NCI-H2081 treated with DMSO at 0.1 percent for 48 hours (cell line): ENCODE data around the gene PSMD14.
"Not testable (repeated sequence)": the region's sequence is repeated elsewhere in the genome, so short reads cannot be mapped to it uniquely, and the experiment has no call there.

Experiments used
- DNase-seq: peaks from one replicate; lab custom pipeline; 2025; lab: John Stamatoyannopoulos, UW

Gene PSMD14

GRCh38 chr2:161308178-161308955, at the start of gene PSMD14:
Gene PSMD14 (plus strand): TSS chr2:161308425. CDS start chr2:161318826, 10,401 bp downstream.
- DNase-seq = peak; percentile 83

- DNase-seq = no peak
Observed at GRCh38 chr2:161265874-161266273, 42.4 kb upstream of the PSMD14 start.

- DNase-seq = no peak
Observed at GRCh38 chr2:161269111-161269510, 39.1 kb upstream of the PSMD14 start.

GRCh38 chr2:161273038-161273760, 35.0 kb upstream of the PSMD14 start:
- DNase-seq = peak; percentile 16

- not testable (repeated sequence) for DNase-seq
Observed at GRCh38 chr2:161278564-161279229, 29.5 kb upstream of the PSMD14 start.

GRCh38 chr2:161279230-161279815, 28.9 kb upstream of the PSMD14 start:
- DNase-seq = not testable (repeated sequence)

GRCh38 chr2:161280906-161281323, 27.3 kb upstream of the PSMD14 start:
- not testable (repeated sequence) for DNase-seq

GRCh38 chr2:161281615-161282310, 26.5 kb upstream of the PSMD14 start:
- DNase-seq = not testable (repeated sequence)

- DNase-seq = not testable (repeated sequence)
Observed at GRCh38 chr2:161282311-161282644, 25.9 kb upstream of the PSMD14 start.

- DNase-seq = no peak
Observed at GRCh38 chr2:161283926-161284325, 24.3 kb upstream of the PSMD14 start.

- DNase-seq = no peak
Observed at GRCh38 chr2:161303535-161304050, 4.6 kb upstream of the PSMD14 start.

- no peak for DNase-seq
Observed at GRCh38 chr2:161306919-161307318, 1.3 kb upstream of the PSMD14 start.

- DNase-seq = no peak
Observed at GRCh38 chr2:161307676-161308075, 549 bp upstream of the PSMD14 start.

- no peak for DNase-seq
Observed at GRCh38 chr2:161312996-161313395, 4.8 kb downstream of the PSMD14 start.

- DNase-seq = no peak
Observed at GRCh38 chr2:161315380-161315779, 7.2 kb downstream of the PSMD14 start.

GRCh38 chr2:161316701-161317100, 8.5 kb downstream of the PSMD14 start:
- no peak for DNase-seq

- no peak for DNase-seq
Observed at GRCh38 chr2:161321944-161322648, 13.9 kb downstream of the PSMD14 start.

- DNase-seq = no peak
Observed at GRCh38 chr2:161324876-161325275, 16.7 kb downstream of the PSMD14 start.

GRCh38 chr2:161327582-161327981, 19.4 kb downstream of the PSMD14 start:
- no peak for DNase-seq

GRCh38 chr2:161332371-161332967, 24.2 kb downstream of the PSMD14 start:
- DNase-seq = no peak
